ENCODE measurements around the gene DNASE1L3.
A peak's percentile ranks its signal among the peaks of the same experiment; 100 is the strongest.

Gene DNASE1L3

GRCh38 chr3:58198362-58198761, 12.4 kb downstream of the DNASE1L3 start:
- Mint-ChIP-seq H3K4me1 (peaks cover 58% of the 10 kb centered on the region), H3K36me3 (peaks cover 5% of the 10 kb centered on the region), H3K9me3 (no peaks in the 10 kb centered on the region), H3K27me3 (no peaks in the 10 kb centered on the region), H3K27ac (peak overlapping the region; percentile 91), H3K4me3 (no peak overlapping the region)
- no peak for ATAC-seq

- H3K27ac Mint-ChIP-seq = peak overlapping the region; percentile 91
- H3K27me3 Mint-ChIP-seq = no peaks in the 10 kb centered on the region
- peaks cover 51% of the 10 kb centered on the region for H3K4me1 Mint-ChIP-seq
- no peaks in the 10 kb centered on the region for H3K9me3 Mint-ChIP-seq
- no peak for ATAC-seq
- no peak overlapping the region for H3K4me3 Mint-ChIP-seq
- H3K36me3 Mint-ChIP-seq = peaks cover 8% of the 10 kb centered on the region
Observed at GRCh38 chr3:58197588-58197987, 13.2 kb downstream of the DNASE1L3 start.

- no peak overlapping the region for H3K4me3 Mint-ChIP-seq
Observed at GRCh38 chr3:58193682-58194407, 16.9 kb downstream of the DNASE1L3 start.

GRCh38 chr3:58192069-58192468, 18.7 kb downstream of the DNASE1L3 start:
- no peaks in the 10 kb centered on the region for H3K9me3 Mint-ChIP-seq
- no peaks in the 10 kb centered on the region for H3K27me3 Mint-ChIP-seq
- peak overlapping the region; percentile 66 for H3K27ac Mint-ChIP-seq
- ATAC-seq = no peak
- H3K4me1 Mint-ChIP-seq = peaks cover 17% of the 10 kb centered on the region
- H3K4me3 Mint-ChIP-seq = no peak overlapping the region
- H3K36me3 Mint-ChIP-seq = peaks cover 11% of the 10 kb centered on the region

More at GRCh38 chr3:58193682-58194407, 16.9 kb downstream of the DNASE1L3 start:
- Mint-ChIP-seq H3K36me3 (peaks cover 11% of the 10 kb centered on the region), H3K9me3 (no peaks in the 10 kb centered on the region), H3K4me1 (peaks cover 29% of the 10 kb centered on the region), H3K27me3 (no peaks in the 10 kb centered on the region), H3K27ac (peak overlapping the region; percentile 66)
- no peak for ATAC-seq

GRCh38 chr3:58191361-58191991, 19.3 kb downstream of the DNASE1L3 start:
- H3K4me1 Mint-ChIP-seq = peaks cover 11% of the 10 kb centered on the region
- no peaks in the 10 kb centered on the region for H3K27me3 Mint-ChIP-seq
- H3K27ac Mint-ChIP-seq = peak overlapping the region; percentile 66
- H3K9me3 Mint-ChIP-seq = no peaks in the 10 kb centered on the region
- peaks cover 11% of the 10 kb centered on the region for H3K36me3 Mint-ChIP-seq
- H3K4me3 Mint-ChIP-seq = no peak overlapping the region
- no peak for ATAC-seq

- peaks cover 11% of the 10 kb centered on the region for H3K36me3 Mint-ChIP-seq
- H3K4me1 Mint-ChIP-seq = peaks cover 10% of the 10 kb centered on the region
- no peak overlapping the region for H3K4me3 Mint-ChIP-seq
- ATAC-seq = no peak
- H3K9me3 Mint-ChIP-seq = no peaks in the 10 kb centered on the region
- H3K27ac Mint-ChIP-seq = peak overlapping the region; percentile 66
- no peaks in the 10 kb centered on the region for H3K27me3 Mint-ChIP-seq
Observed at GRCh38 chr3:58190882-58191281, 19.9 kb downstream of the DNASE1L3 start.

GRCh38 chr3:58190291-58190690, 20.5 kb downstream of the DNASE1L3 start:
- Mint-ChIP-seq H3K27me3 (no peaks in the 10 kb centered on the region), H3K36me3 (peaks cover 11% of the 10 kb centered on the region), H3K4me1 (peaks cover 10% of the 10 kb centered on the region), H3K4me3 (no peak overlapping the region), H3K27ac (no peak overlapping the region), H3K9me3 (no peaks in the 10 kb centered on the region)
- no peak for ATAC-seq

GRCh38 chr3:58189691-58190090, 21.1 kb downstream of the DNASE1L3 start:
- Mint-ChIP-seq H3K4me1 (peaks cover 10% of the 10 kb centered on the region), H3K9me3 (no peaks in the 10 kb centered on the region), H3K27me3 (no peaks in the 10 kb centered on the region), H3K36me3 (peaks cover 6% of the 10 kb centered on the region), H3K4me3 (no peak overlapping the region), H3K27ac (no peak overlapping the region)
- no peak for ATAC-seq

GRCh38 chr3:58188921-58189451, 21.8 kb downstream of the DNASE1L3 start:
- Mint-ChIP-seq H3K4me3 (no peak overlapping the region), H3K27me3 (no peaks in the 10 kb centered on the region), H3K9me3 (no peaks in the 10 kb centered on the region), H3K27ac (no peak overlapping the region), H3K36me3 (peaks cover 6% of the 10 kb centered on the region), H3K4me1 (peaks cover 10% of the 10 kb centered on the region)
- no peak for ATAC-seq

GRCh38 chr3:58188173-58188564, 22.6 kb downstream of the DNASE1L3 start:
- H3K9me3 Mint-ChIP-seq = no peaks in the 10 kb centered on the region
- ATAC-seq = no peak
- H3K27ac Mint-ChIP-seq = no peak overlapping the region
- H3K4me3 Mint-ChIP-seq = no peak overlapping the region
- peaks cover 6% of the 10 kb centered on the region for H3K36me3 Mint-ChIP-seq
- no peaks in the 10 kb centered on the region for H3K27me3 Mint-ChIP-seq
- peaks cover 10% of the 10 kb centered on the region for H3K4me1 Mint-ChIP-seq

GRCh38 chr3:58184982-58185360, 25.8 kb downstream of the DNASE1L3 start:
- H3K4me1 Mint-ChIP-seq = peaks cover 14% of the 10 kb centered on the region
- H3K27me3 Mint-ChIP-seq = no peaks in the 10 kb centered on the region
- no peak for ATAC-seq
- H3K36me3 Mint-ChIP-seq = no peaks in the 10 kb centered on the region
- no peak overlapping the region for H3K27ac Mint-ChIP-seq
- H3K4me3 Mint-ChIP-seq = no peak overlapping the region
- H3K9me3 Mint-ChIP-seq = no peaks in the 10 kb centered on the region

GRCh38 chr3:58184309-58184981, 26.3 kb downstream of the DNASE1L3 start:
- Mint-ChIP-seq H3K36me3 (no peaks in the 10 kb centered on the region), H3K9me3 (no peaks in the 10 kb centered on the region), H3K4me3 (no peak overlapping the region), H3K27ac (no peak overlapping the region), H3K4me1 (peaks cover 14% of the 10 kb centered on the region), H3K27me3 (no peaks in the 10 kb centered on the region)
- ATAC-seq = no peak

- Mint-ChIP-seq H3K9me3 (no peaks in the 10 kb centered on the region), H3K4me1 (peaks cover 17% of the 10 kb centered on the region), H3K4me3 (no peak overlapping the region), H3K36me3 (no peaks in the 10 kb centered on the region), H3K27me3 (no peaks in the 10 kb centered on the region), H3K27ac (no peak overlapping the region)
- ATAC-seq = no peak
Observed at GRCh38 chr3:58183891-58184290, 26.9 kb downstream of the DNASE1L3 start.

- H3K27me3 Mint-ChIP-seq = no peaks in the 10 kb centered on the region
- peaks cover 24% of the 10 kb centered on the region for H3K4me1 Mint-ChIP-seq
- no peak overlapping the region for H3K27ac Mint-ChIP-seq
- no peak for ATAC-seq
- no peaks in the 10 kb centered on the region for H3K36me3 Mint-ChIP-seq
- no peaks in the 10 kb centered on the region for H3K9me3 Mint-ChIP-seq
- H3K4me3 Mint-ChIP-seq = no peak overlapping the region
Observed at GRCh38 chr3:58183221-58183620, 27.6 kb downstream of the DNASE1L3 start.

GRCh38 chr3:58180940-58181587, 29.7 kb downstream of the DNASE1L3 start:
- Mint-ChIP-seq H3K4me1 (peaks cover 32% of the 10 kb centered on the region), H3K27me3 (no peaks in the 10 kb centered on the region), H3K4me3 (no peak overlapping the region), H3K9me3 (no peaks in the 10 kb centered on the region), H3K27ac (no peak overlapping the region), H3K36me3 (no peaks in the 10 kb centered on the region)
- no peak for ATAC-seq

Measured in stimulated activated memory B cell treated with anti-CD40 and anti-IgM and Interleukin-4, amounts not matched to agents 10 μg/mL and 1 μg/mL and 100 μg/mL, for 72 hours (primary cell).